Measurements from ENCODE around the gene EIPR1. TPM values are rescaled to one million over a fixed set of nuclear protein-coding genes. Genes with fewer than 3 reads are reported as not detected.

The EIPR1 gene
- total RNA-seq, 4 donors from 2014 or later = 24.9 to 46.2 (median 36.3) TPM

GRCh38 chr2:3302751-3303582 lies 74.7 kb downstream of the EIPR1 start:
- H3K36me3 ChIP-seq = no peaks in the 10 kb centered on the region
- no peaks in the 10 kb centered on the region for H3K9me3 ChIP-seq
- peak overlapping the region in 2 of 4 donors; percentile 14 to 53 for H3K27ac ChIP-seq
- no peaks in the 10 kb centered on the region for H3K27me3 ChIP-seq
- WGBS, 2 donors = 61 to 68% methylated on average over 18 to 25 of the region's 25 CpGs
- DNase-seq (ENCODE audit: low spot score in 2 of 2) = no peak
- TF ChIP-seq EP300 (IDR thresholded peaks at IDR 0.05) (no peak), POLR2A (IDR thresholded peaks at IDR 0.05) (no peak), CTCF (IDR thresholded peaks at IDR 0.05) (no peak)
- H3K4me1 ChIP-seq = peaks cover 0 to 10% (median 0%) of the 10 kb centered on the region in 4 donors
- H3K4me3 ChIP-seq = peak overlapping the region in 3 of 4 donors; percentile 5 to 35 (median 27)

DNA sequence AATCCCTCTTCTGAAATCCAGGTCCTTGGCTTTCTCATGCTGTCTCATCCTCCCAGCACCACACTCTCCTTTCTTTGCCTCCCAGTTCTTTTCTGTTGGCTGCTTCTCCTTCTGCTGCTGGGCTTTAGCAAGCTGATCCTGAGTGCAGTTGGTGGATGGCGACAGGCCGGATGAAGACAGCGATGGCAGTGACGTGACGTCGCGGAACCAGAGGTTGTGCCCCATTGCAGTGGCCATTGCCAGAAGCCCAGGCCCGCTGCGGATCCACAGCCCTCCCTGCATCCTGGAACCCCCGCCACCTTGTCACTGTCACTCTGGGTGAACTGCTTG lies 75.2 kb downstream of the EIPR1 start:
- Histone ChIP-seq H3K27me3 (no peaks in the 10 kb centered on the region), H3K4me3 (no peak overlapping the region), H3K4me1 (peaks cover 0 to 10% (median 0%) of the 10 kb centered on the region in 4 donors), H3K36me3 (no peaks in the 10 kb centered on the region), H3K9me3 (no peaks in the 10 kb centered on the region), H3K27ac (no peak overlapping the region)
- TF ChIP-seq EP300 (IDR thresholded peaks at IDR 0.05) (no peak), CTCF (IDR thresholded peaks at IDR 0.05) (no peak), POLR2A (IDR thresholded peaks at IDR 0.05) (no peak)
- no peak for DNase-seq (ENCODE audit: low spot score in 2 of 2)
- WGBS, 2 donors = 96 to 98% methylated on average over 10 of the region's 10 CpGs

- no peaks in the 10 kb centered on the region for H3K9me3 ChIP-seq
- H3K27me3 ChIP-seq = no peaks in the 10 kb centered on the region
- no peak overlapping the region for H3K27ac ChIP-seq
- no peaks in the 10 kb centered on the region for H3K36me3 ChIP-seq
- H3K4me3 ChIP-seq = no peak overlapping the region
- peaks cover 0 to 10% (median 0%) of the 10 kb centered on the region in 4 donors for H3K4me1 ChIP-seq
- 72 to 80% methylated on average over 6 of the region's 6 CpGs for WGBS, 2 donors
- TF ChIP-seq EP300 (IDR thresholded peaks at IDR 0.05) (no peak), POLR2A (IDR thresholded peaks at IDR 0.05) (no peak), CTCF (IDR thresholded peaks at IDR 0.05) (no peak)
- no peak for DNase-seq (ENCODE audit: low spot score in 2 of 2)
Measured at GRCh38 chr2:3301001-3301400, 76.6 kb downstream of the EIPR1 start.

- no peaks in the 10 kb centered on the region for H3K9me3 ChIP-seq
- 86% methylated on average over 14 of the region's 14 CpGs for WGBS, 2 donors
- no peaks in the 10 kb centered on the region for H3K36me3 ChIP-seq
- H3K4me1 ChIP-seq = peaks cover 0 to 10% (median 0%) of the 10 kb centered on the region in 4 donors
- TF ChIP-seq POLR2A (IDR thresholded peaks at IDR 0.05) = no peak
- TF ChIP-seq EP300 (IDR thresholded peaks at IDR 0.05) = no peak
- TF ChIP-seq CTCF (IDR thresholded peaks at IDR 0.05) = no peak
- H3K4me3 ChIP-seq = no peak overlapping the region
- H3K27ac ChIP-seq = no peak overlapping the region
- no peak for DNase-seq (ENCODE audit: low spot score in 2 of 2)
- no peaks in the 10 kb centered on the region for H3K27me3 ChIP-seq
Measured at GRCh38 chr2:3300224-3300995, 77.2 kb downstream of the EIPR1 start.

GRCh38 chr2:3299703-3300102 lies 77.9 kb downstream of the EIPR1 start:
- no peaks in the 10 kb centered on the region for H3K9me3 ChIP-seq
- WGBS, 2 donors = 96 to 97% methylated on average over 7 of the region's 7 CpGs
- TF ChIP-seq POLR2A (IDR thresholded peaks at IDR 0.05) = no peak
- TF ChIP-seq EP300 (IDR thresholded peaks at IDR 0.05) = no peak
- TF ChIP-seq CTCF (IDR thresholded peaks at IDR 0.05) = no peak
- H3K4me1 ChIP-seq = peaks cover 0 to 10% (median 0%) of the 10 kb centered on the region in 4 donors
- DNase-seq (ENCODE audit: low spot score in 2 of 2) = no peak
- H3K27ac ChIP-seq = no peak overlapping the region
- H3K4me3 ChIP-seq = no peak overlapping the region
- H3K27me3 ChIP-seq = no peaks in the 10 kb centered on the region
- no peaks in the 10 kb centered on the region for H3K36me3 ChIP-seq
